WTC11 (cell line): Measurements from ENCODE around the gene CA7. TPM values are rescaled to one million over a fixed set of nuclear protein-coding genes. Genes with fewer than 3 reads are reported as not detected.
"Not testable (repeated sequence)": the region's sequence is repeated elsewhere in the genome, so short reads cannot be mapped to it uniquely, and the experiment has no call there.

Source experiments
- ATAC-seq: fragments of 200-7000 bp; cut with Tn5 transposase; 2 replicates; pipeline ENCODE4 v1.10.0; 2021; ENCODE audit warnings: mild to moderate bottlenecking, moderate library complexity
- CTCF ChIA-PET: fragments of 300-600 bp; sonication (Branson Sonifier 250); formaldehyde crosslinking; loops from one replicate; lab custom pipeline; 2021; ENCODE audit warnings: antibody characterized with exemption; lab: Charles Lee
- POLR2A ChIA-PET: fragments of 350-600 bp; sonication (Branson Sonifier 250); formaldehyde crosslinking; loops from one replicate; lab custom pipeline; 2021; ENCODE audit warnings: antibody characterized with exemption; lab: Charles Lee
- DNase-seq: peaks from one replicate; pipeline ENCODE4 v3.0.0; 2021; ENCODE audit warnings: low spot score
- H3K27ac Mint-ChIP-seq: 2 replicates; pipeline ENCODE4 v1.8.0; 2021; ENCODE audit warnings: mixed read lengths
- H3K27me3 Mint-ChIP-seq: 2 replicates; pipeline ENCODE4 v1.8.0; 2021; ENCODE audit warnings: low read depth, mild to moderate bottlenecking, moderate library complexity, mixed read lengths
- H3K36me3 Mint-ChIP-seq: 2 replicates; pipeline ENCODE4 v1.8.0; 2021; ENCODE audit warnings: mixed read lengths
- H3K4me1 Mint-ChIP-seq: 2 replicates; pipeline ENCODE4 v1.8.0; 2022; ENCODE audit warnings: mixed read lengths
- H3K4me3 Mint-ChIP-seq: 2 replicates; pipeline ENCODE4 v1.8.0; 2021; ENCODE audit warnings: mild to moderate bottlenecking, moderate library complexity, mixed read lengths
- H3K9me3 Mint-ChIP-seq: 2 replicates; pipeline ENCODE4 v1.8.0; 2021; ENCODE audit warnings: mixed read lengths
- ATF3 ChIP-seq: sonication (generic); formaldehyde crosslinking; conservative IDR thresholded peaks from 2 replicates; pipeline ENCODE4 v1.8.1; 2022; ENCODE audit warnings: mild to moderate bottlenecking, missing genetic modification reagents
- CTCF ChIP-seq: fragments of 200-600 bp; IDR thresholded peaks from 2 replicates; pipeline ENCODE4 v1.8.0; 2022; ENCODE audit warnings: antibody characterized with exemption
- E2F5 ChIP-seq: sonication (generic); formaldehyde crosslinking; IDR thresholded peaks from 2 replicates; pipeline ENCODE4 v1.8.1; 2022; ENCODE audit warnings: mild to moderate bottlenecking, moderate library complexity, missing genetic modification reagents
- ESRRA ChIP-seq: sonication (generic); formaldehyde crosslinking; IDR thresholded peaks from 2 replicates; pipeline ENCODE4 v1.8.1; 2022; ENCODE audit warnings: mild to moderate bottlenecking, missing genetic modification reagents, borderline replicate concordance
- ETV6 ChIP-seq: sonication (generic); formaldehyde crosslinking; IDR thresholded peaks from 2 replicates; pipeline ENCODE4 v1.8.1; 2022; ENCODE audit warnings: mild to moderate bottlenecking, missing genetic modification reagents
- FOXJ3 ChIP-seq: sonication (generic); formaldehyde crosslinking; IDR thresholded peaks from 2 replicates; pipeline ENCODE4 v1.9.0; 2021; ENCODE audit warnings: missing genetic modification reagents, mild to moderate bottlenecking, borderline replicate concordance
- FOXK1 ChIP-seq: sonication (generic); formaldehyde crosslinking; IDR thresholded peaks from 2 replicates; pipeline ENCODE4 v1.8.0; 2022; ENCODE audit warnings: mild to moderate bottlenecking, moderate library complexity, missing genetic modification reagents
- GRHL2 ChIP-seq: fragments of 250-450 bp; sonication (Bioruptor Pico); IDR thresholded peaks from 2 replicates; pipeline ENCODE4 v1.8.0; 2022; ENCODE audit warnings: mild to moderate bottlenecking, moderate library complexity; ENCODE audit not compliant: insufficient replicate concordance, severe bottlenecking
- GTF2I ChIP-seq: fragments of 250-450 bp; sonication (Bioruptor Pico); conservative IDR thresholded peaks from 2 replicates; pipeline ENCODE4 v1.4.0; 2021; ENCODE audit warnings: mild to moderate bottlenecking
- JAZF1 ChIP-seq: fragments of 250-450 bp; sonication (Bioruptor Pico); IDR thresholded peaks from 2 replicates; pipeline ENCODE4 v1.9.0; 2021; ENCODE audit warnings: moderate library complexity, mild to moderate bottlenecking, inconsistent platforms
- MAX ChIP-seq: sonication (generic); formaldehyde crosslinking; IDR thresholded peaks from 2 replicates; pipeline ENCODE4 v1.8.0; 2022; ENCODE audit warnings: mild to moderate bottlenecking, missing genetic modification reagents
- MLX ChIP-seq: sonication (generic); formaldehyde crosslinking; IDR thresholded peaks from 2 replicates; pipeline ENCODE4 v1.8.1; 2023; ENCODE audit warnings: mild to moderate bottlenecking, missing genetic modification reagents, moderate library complexity
- NFATC4 ChIP-seq: fragments of 250-450 bp; sonication (Bioruptor Pico); IDR thresholded peaks from 2 replicates; pipeline ENCODE4 v1.9.0; 2021; ENCODE audit warnings: mild to moderate bottlenecking
- NFYB ChIP-seq: sonication (generic); formaldehyde crosslinking; conservative IDR thresholded peaks from 2 replicates; pipeline ENCODE4 v1.8.0; 2022; ENCODE audit warnings: low read depth, missing genetic modification reagents
- NR2C2 ChIP-seq: sonication (generic); formaldehyde crosslinking; IDR thresholded peaks from 2 replicates; pipeline ENCODE4 v1.8.0; 2022; ENCODE audit warnings: mild to moderate bottlenecking, missing genetic modification reagents
- PREB ChIP-seq: sonication (generic); formaldehyde crosslinking; IDR thresholded peaks from 2 replicates; pipeline ENCODE4 v1.8.1; 2022; ENCODE audit warnings: mild to moderate bottlenecking, missing genetic modification reagents, moderate library complexity, borderline replicate concordance
- RELA ChIP-seq: sonication (generic); formaldehyde crosslinking; IDR thresholded peaks from 2 replicates; pipeline ENCODE4 v1.8.1; 2022; ENCODE audit warnings: missing genetic modification reagents, mild to moderate bottlenecking, borderline replicate concordance
- SMAD3 ChIP-seq: sonication (generic); formaldehyde crosslinking; IDR thresholded peaks from 2 replicates; pipeline ENCODE4 v1.8.0; 2022; ENCODE audit warnings: missing genetic modification reagents, mild to moderate bottlenecking, borderline replicate concordance
- SOX15 ChIP-seq: fragments of 250-450 bp; sonication (Bioruptor Pico); IDR thresholded peaks from 2 replicates; pipeline ENCODE4 v1.9.0; 2021; ENCODE audit warnings: mild to moderate bottlenecking
- ZNF219 ChIP-seq: sonication (generic); formaldehyde crosslinking; IDR thresholded peaks from 2 replicates; pipeline ENCODE4 v1.8.0; 2023; ENCODE audit warnings: missing genetic modification reagents, mild to moderate bottlenecking, borderline replicate concordance
- ZNF263 ChIP-seq: sonication (generic); formaldehyde crosslinking; IDR thresholded peaks from 2 replicates; pipeline ENCODE4 v1.8.1; 2022; ENCODE audit warnings: low read depth, mild to moderate bottlenecking, moderate library complexity, missing genetic modification reagents
- ZNF281 ChIP-seq: sonication (generic); formaldehyde crosslinking; IDR thresholded peaks from 2 replicates; pipeline ENCODE4 v1.8.0; 2023; ENCODE audit warnings: mild to moderate bottlenecking, missing genetic modification reagents
- ZNF317 ChIP-seq: sonication (generic); formaldehyde crosslinking; IDR thresholded peaks from 2 replicates; pipeline ENCODE4 v1.8.1; 2023; ENCODE audit warnings: low read depth, mild to moderate bottlenecking, moderate library complexity, missing genetic modification reagents, borderline replicate concordance
- ZNF396 ChIP-seq: fragments of 250-450 bp; sonication (Bioruptor Pico); IDR thresholded peaks from 2 replicates; pipeline ENCODE4 v1.8.0; 2021; ENCODE audit warnings: mild to moderate bottlenecking, moderate library complexity, borderline replicate concordance
- total RNA-seq: library from RNA; stranded (reverse); gene quantifications from 3 replicates; pipeline ENCODE4 v1.2.3, GENCODE V29; 2021

CA7 gene
- total RNA-seq, 1 experiment from 2014 or later = 1.6 TPM

- TF ChIP-seq MLX (CRISPR knock-in tag) = no peak
- no peak for TF ChIP-seq ATF3
These were observed 51.4 kb downstream of the CA7 start (continued) for GRCh38 chr16:66895689-66895979.

GRCh38 chr16:66895999-66896398 is 51.8 kb downstream of the CA7 start:
- H3K27ac Mint-ChIP-seq = no peak overlapping the region
- TF ChIP-seq GTF2I = no peak
- TF ChIP-seq ESRRA = no peak
- no peak for TF ChIP-seq E2F5 (CRISPR knock-in tag)
- TF ChIP-seq RELA (CRISPR knock-in tag) = no peak
- no peak for TF ChIP-seq ZNF219 (CRISPR knock-in tag)
- TF ChIP-seq FOXJ3 (CRISPR knock-in tag) = no peak
- no peak for TF ChIP-seq GRHL2 (CRISPR knock-in tag)
- TF ChIP-seq CTCF = no peak
- peaks cover 8% of the 10 kb centered on the region for H3K4me1 Mint-ChIP-seq
- no peaks in the 10 kb centered on the region for H3K36me3 Mint-ChIP-seq
- no peaks in the 10 kb centered on the region; the same call in 1 of the 2 replicates for H3K27me3 Mint-ChIP-seq
- ChIA-PET CTCF (interaction anchor here (0.6 to 11.5 kb wide), 18 partner anchors 8 to 799 kb away, joined by 3 to 175 read pairs (median 8); partner anchors contain the start of genes CDH16, CIAO2B, NAE1 and PDP2), POLR2A (no interaction called here)
- ATAC-seq = no peak
- no peak overlapping the region for H3K4me3 Mint-ChIP-seq
- H3K9me3 Mint-ChIP-seq = no peaks in the 10 kb centered on the region
- no peak for DNase-seq

GRCh38 chr16:66896682-66897081 is 52.5 kb downstream of the CA7 start:
- POLR2A ChIA-PET, H3K4me3 Mint-ChIP-seq, H3K27ac Mint-ChIP-seq, H3K4me1 Mint-ChIP-seq, DNase-seq, H3K36me3 Mint-ChIP-seq, H3K27me3 Mint-ChIP-seq, ATAC-seq, H3K9me3 Mint-ChIP-seq: not testable (repeated sequence)
- CTCF ChIA-PET = interaction anchor here (1.9 to 11.5 kb wide), 4 partner anchors 14 to 55 kb away, joined by 13 to 175 read pairs (median 22); partner anchors contain the start of genes PDP2 and RRAD

- ChIA-PET POLR2A (no interaction called here), CTCF (interaction anchor here (0.6 to 11.5 kb wide), 4 partner anchors 12 to 145 kb away, joined by 3 to 175 read pairs (median 18); partner anchors contain the start of gene RRAD)
- DNase-seq (no peak), ATAC-seq (no peak)
- H3K4me1 Mint-ChIP-seq = peaks cover 8% of the 10 kb centered on the region
- no peaks in the 10 kb centered on the region for H3K36me3 Mint-ChIP-seq
- H3K4me3 Mint-ChIP-seq = no peak overlapping the region
- no peaks in the 10 kb centered on the region for H3K9me3 Mint-ChIP-seq
- H3K27me3 Mint-ChIP-seq = no peaks in the 10 kb centered on the region; the same call in 1 of the 2 replicates
- no peak overlapping the region for H3K27ac Mint-ChIP-seq
- TF ChIP-seq SMAD3 (CRISPR knock-in tag) (no peak), MAX (CRISPR knock-in tag) (no peak), NR2C2 (no peak), JAZF1 (CRISPR knock-in tag) (no peak), FOXK1 (CRISPR knock-in tag) (no peak), SOX15 (CRISPR knock-in tag) (no peak), ZNF317 (CRISPR knock-in tag) (no peak), NFATC4 (CRISPR knock-in tag) (no peak), ETV6 (CRISPR knock-in tag) (no peak), ZNF281 (CRISPR knock-in tag) (no peak), ZNF263 (CRISPR knock-in tag) (no peak), PREB (CRISPR knock-in tag) (no peak), NFYB (CRISPR knock-in tag) (no peak), ZNF396 (CRISPR knock-in tag) (no peak)
These were observed 54.0 kb downstream of the CA7 start for GRCh38 chr16:66898207-66898606.
